ENCODE measurements around the gene RUFY1.

The RUFY1 gene

DNA sequence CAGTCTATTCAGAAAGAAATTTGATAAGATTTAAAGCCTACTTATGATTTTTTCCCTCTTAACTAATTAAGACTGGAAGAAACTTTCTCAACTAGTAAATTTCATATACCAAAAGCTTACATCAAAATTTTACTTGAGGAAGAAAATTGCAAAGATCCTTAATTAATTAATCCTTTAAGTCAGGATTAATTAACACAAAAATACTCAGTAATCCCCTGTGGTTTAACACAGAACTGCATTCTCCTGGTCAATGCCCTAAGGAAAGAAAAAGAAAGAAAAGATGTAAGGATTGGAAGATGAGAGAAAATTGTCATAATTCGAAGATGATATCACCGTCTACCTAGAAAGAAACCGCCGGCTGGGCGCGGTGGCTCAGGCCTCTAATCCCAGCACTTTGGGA is 17.3 kb upstream of the RUFY1 start:
- H3K4me2 ChIP-seq (ENCODE audit: low read depth, low read length, poor library complexity, severe bottlenecking): no peak overlapping the region
- no peak overlapping the region for H3K27ac ChIP-seq (ENCODE audit: low read depth, low read length)
- H2AFZ ChIP-seq (ENCODE audit: low read depth, low read length, severe bottlenecking): no peak overlapping the region
- H3K4me3 ChIP-seq (ENCODE audit: insufficient read depth, low read length, poor library complexity, severe bottlenecking): no peak overlapping the region
- no peaks in the 10 kb centered on the region for H3K79me2 ChIP-seq (ENCODE audit: insufficient read depth, low read length)
- no peaks in the 10 kb centered on the region for H3K9me2 ChIP-seq (replicated peaks; ENCODE audit: insufficient read depth, low read length)
- no peaks in the 10 kb centered on the region for H3K36me3 ChIP-seq (ENCODE audit: low read length)
- no peak overlapping the region for H3K9ac ChIP-seq (ENCODE audit: low read length)
- no peaks in the 10 kb centered on the region for H3K27me3 ChIP-seq (ENCODE audit: low read length)
- no peaks in the 10 kb centered on the region for H3K9me3 ChIP-seq (ENCODE audit: insufficient read depth, low read length)
- H4K20me1 ChIP-seq (ENCODE audit: low read depth, low read length): no peaks in the 10 kb centered on the region
- H3F3A ChIP-seq (ENCODE audit: insufficient read depth): no peaks in the 10 kb centered on the region
- no peak for TF ChIP-seq CTCF (IDR thresholded peaks at IDR 0.05; ENCODE audit: insufficient read depth, low read length, poor library complexity, severe bottlenecking)
- no peak for TF ChIP-seq EZH2phosphoT487 (conservative IDR thresholded peaks at IDR 0.05; ENCODE audit: low read length)

GRCh38 chr5:179533907-179534306 is 16.4 kb upstream of the RUFY1 start:
- Histone ChIP-seq H3K9me2 (replicated peaks; ENCODE audit: insufficient read depth, low read length) (no peaks in the 10 kb centered on the region), H3F3A (ENCODE audit: insufficient read depth) (no peaks in the 10 kb centered on the region), H4K20me1 (ENCODE audit: low read depth, low read length) (no peaks in the 10 kb centered on the region), H3K27ac (ENCODE audit: low read depth, low read length) (no peak overlapping the region), H3K4me3 (ENCODE audit: insufficient read depth, low read length, poor library complexity, severe bottlenecking) (no peak overlapping the region), H2AFZ (ENCODE audit: low read depth, low read length, severe bottlenecking) (no peak overlapping the region), H3K9ac (ENCODE audit: low read length) (no peak overlapping the region), H3K79me2 (ENCODE audit: insufficient read depth, low read length) (no peaks in the 10 kb centered on the region), H3K36me3 (ENCODE audit: low read length) (no peaks in the 10 kb centered on the region), H3K9me3 (ENCODE audit: insufficient read depth, low read length) (no peaks in the 10 kb centered on the region), H3K4me2 (ENCODE audit: low read depth, low read length, poor library complexity, severe bottlenecking) (no peak overlapping the region), H3K27me3 (ENCODE audit: low read length) (no peaks in the 10 kb centered on the region)
- TF ChIP-seq CTCF (IDR thresholded peaks at IDR 0.05; ENCODE audit: insufficient read depth, low read length, poor library complexity, severe bottlenecking) (no peak), EZH2phosphoT487 (conservative IDR thresholded peaks at IDR 0.05; ENCODE audit: low read length) (no peak)

GRCh38 chr5:179534431-179534830 is 15.9 kb upstream of the RUFY1 start:
- H3K9me2 ChIP-seq (replicated peaks; ENCODE audit: insufficient read depth, low read length): no peaks in the 10 kb centered on the region
- no peaks in the 10 kb centered on the region for H3F3A ChIP-seq (ENCODE audit: insufficient read depth)
- H3K79me2 ChIP-seq (ENCODE audit: insufficient read depth, low read length): no peaks in the 10 kb centered on the region
- H3K4me2 ChIP-seq (ENCODE audit: low read depth, low read length, poor library complexity, severe bottlenecking): no peak overlapping the region
- H3K4me3 ChIP-seq (ENCODE audit: insufficient read depth, low read length, poor library complexity, severe bottlenecking): no peak overlapping the region
- no peak overlapping the region for H2AFZ ChIP-seq (ENCODE audit: low read depth, low read length, severe bottlenecking)
- H3K36me3 ChIP-seq (ENCODE audit: low read length): no peaks in the 10 kb centered on the region
- no peaks in the 10 kb centered on the region for H4K20me1 ChIP-seq (ENCODE audit: low read depth, low read length)
- no peak for TF ChIP-seq CTCF (IDR thresholded peaks at IDR 0.05; ENCODE audit: insufficient read depth, low read length, poor library complexity, severe bottlenecking)
- no peak for TF ChIP-seq EZH2phosphoT487 (conservative IDR thresholded peaks at IDR 0.05; ENCODE audit: low read length)
- H3K9ac ChIP-seq (ENCODE audit: low read length): no peak overlapping the region
- H3K9me3 ChIP-seq (ENCODE audit: insufficient read depth, low read length): no peaks in the 10 kb centered on the region
- H3K27me3 ChIP-seq (ENCODE audit: low read length): no peaks in the 10 kb centered on the region
- no peak overlapping the region for H3K27ac ChIP-seq (ENCODE audit: low read depth, low read length)

DNA sequence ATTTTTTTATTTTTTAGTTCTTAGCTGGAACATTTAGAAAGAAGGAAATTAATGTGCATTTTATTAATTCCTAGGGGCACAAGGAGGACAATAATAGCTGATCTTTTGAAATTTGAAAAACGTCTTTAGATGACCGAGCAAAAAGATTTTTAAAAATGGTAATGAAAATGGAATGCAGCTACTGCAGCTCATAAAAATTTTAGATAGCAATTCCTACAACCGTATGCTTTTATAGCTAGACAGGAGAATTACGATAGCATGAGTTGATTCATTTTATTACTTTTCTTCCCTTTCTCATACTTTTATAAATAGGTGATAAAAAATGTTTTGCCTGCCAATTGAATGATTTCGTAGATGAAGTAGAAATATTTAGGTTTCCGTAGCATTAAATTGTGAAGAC is 13.7 kb upstream of the RUFY1 start:
- H3K4me3 ChIP-seq (ENCODE audit: insufficient read depth, low read length, poor library complexity, severe bottlenecking): no peak overlapping the region

More for the DNA sequence above, 13.7 kb upstream of the RUFY1 start:
- Histone ChIP-seq H3K4me2 (ENCODE audit: low read depth, low read length, poor library complexity, severe bottlenecking) (no peak overlapping the region), H3K36me3 (ENCODE audit: low read length) (no peaks in the 10 kb centered on the region), H3K9ac (ENCODE audit: low read length) (no peak overlapping the region), H3K27ac (ENCODE audit: low read depth, low read length) (no peak overlapping the region), H3K9me3 (ENCODE audit: insufficient read depth, low read length) (no peaks in the 10 kb centered on the region), H3K27me3 (ENCODE audit: low read length) (no peaks in the 10 kb centered on the region), H4K20me1 (ENCODE audit: low read depth, low read length) (no peaks in the 10 kb centered on the region), H3K9me2 (replicated peaks; ENCODE audit: insufficient read depth, low read length) (no peaks in the 10 kb centered on the region), H3K79me2 (ENCODE audit: insufficient read depth, low read length) (no peaks in the 10 kb centered on the region), H2AFZ (ENCODE audit: low read depth, low read length, severe bottlenecking) (no peak overlapping the region), H3F3A (ENCODE audit: insufficient read depth) (no peaks in the 10 kb centered on the region)
- no peak for TF ChIP-seq CTCF (IDR thresholded peaks at IDR 0.05; ENCODE audit: insufficient read depth, low read length, poor library complexity, severe bottlenecking)
- TF ChIP-seq EZH2phosphoT487 (conservative IDR thresholded peaks at IDR 0.05; ENCODE audit: low read length): no peak
